Esophagus squamous epithelium (tissue), 5 donors: ENCODE data around the gene DNAJC5G. TPM values are rescaled to one million over a fixed set of nuclear protein-coding genes. Genes with fewer than 3 reads are reported as not detected.
A peak's percentile ranks its signal among the peaks of the same experiment; 100 is the strongest.

Experiments used
- DNase-seq: peaks from one replicate; lab custom pipeline; 2025; lab: John Stamatoyannopoulos, UW
- H3K27ac ChIP-seq, 4 donors: fragments of 200-600 bp; sonication (generic); one replicate each; pipeline ENCODE4 v1.5.1; 2016 to 2019; ENCODE audit warnings: mild to moderate bottlenecking in 1 of 4
- H3K27me3 ChIP-seq, 4 donors: fragments of 200-600 bp; sonication (generic); 1 replicate in 3 of 4; 2 replicates in 1 of 4; pipeline versions ENCODE4 v1.5.1 to v1.6.0; 2017 to 2021; ENCODE audit warnings: antibody characterized with exemption in 1 of 4
- H3K36me3 ChIP-seq, 3 donors: fragments of 200-600 bp; sonication (generic); one replicate each; pipeline ENCODE4 v1.5.1; 2016 to 2019
- H3K4me1 ChIP-seq, 3 donors: fragments of 200-600 bp; sonication (generic); one replicate each; pipeline ENCODE4 v1.5.1; 2017 to 2019
- H3K4me3 ChIP-seq, 4 donors: fragments of 200-600 bp; sonication (generic); 1 replicate in 3 of 4; 2 replicates in 1 of 4; pipeline ENCODE4 v1.5.1; 2016 to 2019; ENCODE audit warnings: mild to moderate bottlenecking in 2 of 4, moderate library complexity in 1 of 4
- H3K9me3 ChIP-seq, 3 donors: fragments of 200-600 bp; sonication (generic); one replicate each; pipeline ENCODE4 v1.5.1; 2016 to 2019
- POLR2A ChIP-seq, 4 donors: fragments of 450-650 bp; IDR thresholded peaks; one replicate each; pipeline ENCODE4 v1.6.1; 2017; ENCODE audit warnings: antibody characterized with exemption in 4 of 4, mild to moderate bottlenecking in 4 of 4, moderate library complexity in 3 of 4
- WGBS, 2 donors: methylation state at CpG; one replicate each; pipeline ENCODE4 v1.1.5; 2018; 5-methylcytosine and 5-hydroxymethylcytosine counted together
- intact Hi-C: fragments of 100-400 bp; cut with DNase I; formaldehyde crosslinking; loops from one replicate; pipeline ENCODE4 v1.15.0; 2022
- total RNA-seq, 4 donors: library from RNA; depleted of rRNA; stranded (reverse); fragments of >200 nt; gene quantifications; one replicate each; pipeline ENCODE4 v1.1.0, GENCODE V29; 2016
- TF ChIP-seq, protein P1 (sequence below), 6 experiments: fragments of 450-650 bp in 4 of 6; fragments of 200-600 bp in 2 of 6; sonication (generic) in 2 of 6; IDR thresholded peaks; one replicate each; pipeline ENCODE4 v1.5.1; 2016 to 2019; ENCODE audit warnings: antibody characterized with exemption in 6 of 6, mild to moderate bottlenecking in 4 of 6, moderate library complexity in 4 of 6
- donor health status: DM: yes; HTN: yes; CAD: no.

The DNAJC5G gene
- total RNA-seq, 4 donors from 2014 or later = 0.38 TPM; not detected in 3

DNA sequence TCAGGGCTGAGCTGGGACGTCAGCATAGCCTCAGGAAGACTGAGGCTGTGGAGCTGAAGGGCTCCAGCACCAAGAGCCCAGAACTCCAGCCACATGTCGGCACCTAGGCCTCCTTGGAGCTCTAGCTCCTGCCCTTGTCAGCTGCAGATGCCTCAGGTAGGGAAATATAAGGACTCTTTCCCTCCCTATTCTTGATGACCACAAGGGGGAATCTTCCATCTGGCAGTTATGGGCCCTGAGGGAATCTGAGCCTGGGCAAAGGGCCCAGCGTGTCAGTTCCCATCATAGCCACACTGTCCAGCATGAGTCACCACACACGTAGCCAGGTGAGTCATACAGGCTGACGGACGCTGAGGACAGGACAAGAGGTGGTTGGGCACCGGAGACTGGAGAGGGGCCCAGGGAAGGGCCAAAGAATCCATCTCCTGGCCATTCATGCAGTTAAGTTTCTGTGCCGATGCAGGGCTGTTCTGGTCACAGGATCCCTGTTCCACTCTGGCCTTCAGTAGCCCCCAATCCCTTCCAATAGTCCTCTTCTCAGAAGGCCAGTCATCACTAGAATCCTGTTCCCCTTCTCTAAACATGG, 45.8 kb downstream of the DNAJC5G start:
- H3K27ac ChIP-seq = peak overlapping the region in 1 of 4 donors; percentile 60
- 38 to 39% methylated on average over 6 to 7 of the region's 8 CpGs for WGBS, 2 donors
- no peak for TF ChIP-seq POLR2A (IDR thresholded peaks at IDR 0.05)
- TF ChIP-seq, protein P1, sequence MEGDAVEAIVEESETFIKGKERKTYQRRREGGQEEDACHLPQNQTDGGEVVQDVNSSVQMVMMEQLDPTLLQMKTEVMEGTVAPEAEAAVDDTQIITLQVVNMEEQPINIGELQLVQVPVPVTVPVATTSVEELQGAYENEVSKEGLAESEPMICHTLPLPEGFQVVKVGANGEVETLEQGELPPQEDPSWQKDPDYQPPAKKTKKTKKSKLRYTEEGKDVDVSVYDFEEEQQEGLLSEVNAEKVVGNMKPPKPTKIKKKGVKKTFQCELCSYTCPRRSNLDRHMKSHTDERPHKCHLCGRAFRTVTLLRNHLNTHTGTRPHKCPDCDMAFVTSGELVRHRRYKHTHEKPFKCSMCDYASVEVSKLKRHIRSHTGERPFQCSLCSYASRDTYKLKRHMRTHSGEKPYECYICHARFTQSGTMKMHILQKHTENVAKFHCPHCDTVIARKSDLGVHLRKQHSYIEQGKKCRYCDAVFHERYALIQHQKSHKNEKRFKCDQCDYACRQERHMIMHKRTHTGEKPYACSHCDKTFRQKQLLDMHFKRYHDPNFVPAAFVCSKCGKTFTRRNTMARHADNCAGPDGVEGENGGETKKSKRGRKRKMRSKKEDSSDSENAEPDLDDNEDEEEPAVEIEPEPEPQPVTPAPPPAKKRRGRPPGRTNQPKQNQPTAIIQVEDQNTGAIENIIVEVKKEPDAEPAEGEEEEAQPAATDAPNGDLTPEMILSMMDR (IDR thresholded peaks at IDR 0.05) = peak in 4 of 6 experiments; percentile 10 to 53 (median 20)
- intact Hi-C loops = no loop called here
- no peak for DNase-seq
- H3K36me3 ChIP-seq = peaks cover under 1 to 36% (median under 1%) of the 10 kb centered on the region in 3 donors
- H3K4me3 ChIP-seq = no peak overlapping the region
- no peaks in the 10 kb centered on the region for H3K27me3 ChIP-seq
- H3K9me3 ChIP-seq = no peaks in the 10 kb centered on the region
- H3K4me1 ChIP-seq = peaks cover 16 to 35% (median 22%) of the 10 kb centered on the region in 3 donors

GRCh38 chr2:27322301-27322765, 47.1 kb downstream of the DNAJC5G start:
- no peak for TF ChIP-seq POLR2A (IDR thresholded peaks at IDR 0.05)
- TF ChIP-seq, protein P1 (IDR thresholded peaks at IDR 0.05) = no peak
- no peak for DNase-seq

GRCh38 chr2:27322766-27323595, 47.7 kb downstream of the DNAJC5G start, which contains the start of gene MPV17:
Gene MPV17 (minus strand): TSS chr2:27323097. CDS start chr2:27322517, 580 bp downstream.
- H3K4me3 ChIP-seq = peak within 1 kb of the TSS; percentile 64 to 96 (median 79)
- 0 to 3% methylated on average over 18 to 19 of the region's 39 CpGs for WGBS, 2 donors

More at GRCh38 chr2:27322301-27322765, 47.1 kb downstream of the DNAJC5G start:
- intact Hi-C loops = no loop called here
- Histone ChIP-seq H3K4me3 (peak overlapping the region; percentile 64 to 96 (median 79)), H3K27ac (peak overlapping the region; percentile 92 to 98 (median 94)), H3K4me1 (peaks cover 16 to 35% (median 22%) of the 10 kb centered on the region in 3 donors), H3K36me3 (peaks cover 12 to 36% (median 12%) of the 10 kb centered on the region in 3 donors), H3K9me3 (no peaks in the 10 kb centered on the region), H3K27me3 (no peaks in the 10 kb centered on the region)
- 7 to 9% methylated on average over 7 of the region's 10 CpGs for WGBS, 2 donors

GRCh38 chr2:27323596-27324285, 48.5 kb downstream of the DNAJC5G start:
- no peak for TF ChIP-seq POLR2A (IDR thresholded peaks at IDR 0.05)
- TF ChIP-seq, protein P1 (IDR thresholded peaks at IDR 0.05) = no peak
- Histone ChIP-seq H3K4me3 (peak overlapping the region; percentile 64 to 96 (median 79)), H3K4me1 (peaks cover 16 to 35% (median 22%) of the 10 kb centered on the region in 3 donors), H3K36me3 (peaks cover 14 to 37% (median 15%) of the 10 kb centered on the region in 3 donors), H3K27ac (peak overlapping the region; percentile 92 to 98 (median 94)), H3K27me3 (no peaks in the 10 kb centered on the region), H3K9me3 (no peaks in the 10 kb centered on the region)
- intact Hi-C loops = no loop called here
- DNase-seq = no peak
- WGBS, 2 donors = 8 to 21% methylated on average over 4 to 5 of the region's 5 CpGs

More at GRCh38 chr2:27322766-27323595, 47.7 kb downstream of the DNAJC5G start, which contains the start of gene MPV17:
- Histone ChIP-seq H3K4me1 (peaks cover 16 to 35% (median 22%) of the 10 kb centered on the region in 3 donors), H3K27me3 (no peaks in the 10 kb centered on the region), H3K36me3 (peaks cover 12 to 36% (median 12%) of the 10 kb centered on the region in 3 donors), H3K9me3 (no peaks in the 10 kb centered on the region), H3K27ac (peak within 1 kb of the TSS; percentile 92 to 98 (median 94))
- TF ChIP-seq, protein P1 (IDR thresholded peaks at IDR 0.05) = no peak
- TF ChIP-seq POLR2A (IDR thresholded peaks at IDR 0.05) = peak in 3 of 4 donors; percentile 36 to 83 (median 61)
- intact Hi-C loops = no loop called here
- DNase-seq = peak; percentile 68
